HG02623 (cell line): ENCODE data around the gene MICAL1.

Source experiments
- ATAC-seq: cut with Tn5 transposase; IDR thresholded peaks from one replicate; pipeline ENCODE4 v1.9.1; 2021; ENCODE audit warnings: moderate library complexity; ENCODE audit not compliant: unreplicated experiment

Gene MICAL1

GRCh38 chr6:109440331-109441068 is 15.1 kb downstream of the MICAL1 start, which contains the start of the genes PPIL6 and SMPD2:
Gene PPIL6, minus strand, starts transcription at chr6:109440628. Its CDS starts 38 bp downstream, at chr6:109440590.
Gene SMPD2, plus strand, starts transcription at chr6:109440724. Its CDS starts 398 bp downstream, at chr6:109441122.
- peak; percentile 91 for ATAC-seq

GRCh38 chr6:109436041-109436440 is 19.5 kb downstream of the MICAL1 start:
- ATAC-seq, result no peak

- ATAC-seq, result no peak
Observed at GRCh38 chr6:109434456-109434855, 21.1 kb downstream of the MICAL1 start.

- no peak for ATAC-seq
Observed at GRCh38 chr6:109429496-109429895, 26.1 kb downstream of the MICAL1 start.

- ATAC-seq, result no peak
Observed at GRCh38 chr6:109428889-109429477, 26.6 kb downstream of the MICAL1 start.

GRCh38 chr6:109424946-109425345 is 30.6 kb downstream of the MICAL1 start:
- ATAC-seq, result no peak

GRCh38 chr6:109421184-109421583 is 34.4 kb downstream of the MICAL1 start:
- ATAC-seq, result no peak

GRCh38 chr6:109420751-109421150 is 34.8 kb downstream of the MICAL1 start:
- no peak for ATAC-seq

GRCh38 chr6:109417646-109418045 is 37.9 kb downstream of the MICAL1 start:
- ATAC-seq, result no peak

- no peak for ATAC-seq
Observed at GRCh38 chr6:109411034-109411433, 44.5 kb downstream of the MICAL1 start.

- ATAC-seq, result no peak
Observed at GRCh38 chr6:109406196-109406595, 49.4 kb downstream of the MICAL1 start.

GRCh38 chr6:109397020-109397419 is 58.6 kb downstream of the MICAL1 start:
- ATAC-seq, result no peak

- no peak for ATAC-seq
Observed at GRCh38 chr6:109396046-109396718, 59.4 kb downstream of the MICAL1 start.
